PC-9 (cell line): ENCODE measurements around the gene COX17. TPM values are rescaled to one million over a fixed set of nuclear protein-coding genes. Genes with fewer than 3 reads are reported as not detected.

Experiments
- BruUV-seq: library from RNA; stranded (reverse); fragments of 400-500 nt; replicated peaks from 2 replicates; lab custom pipeline; 2021; lab: Mats Ljungman, UMichigan
- CTCF ChIA-PET: fragments of 300-600 bp; sonication (Branson Sonifier 250); formaldehyde crosslinking; loops from one replicate; lab custom pipeline; 2022; ENCODE audit warnings: antibody characterized with exemption; lab: Charles Lee
- POLR2A ChIA-PET: fragments of 300-600 bp; sonication (Branson Sonifier 250); formaldehyde crosslinking; loops from one replicate; lab custom pipeline; 2022; ENCODE audit warnings: antibody characterized with exemption; ENCODE audit not compliant: unreplicated experiment; lab: Charles Lee
- DNase-seq, 2 experiments: peaks; one replicate each; pipeline versions ENCODE4 v3.0.0 to v3.0.0-alpha.2; 2015 to 2022; ENCODE audit warnings: mixed read lengths in 1 of 2
- H2AFZ ChIP-seq: fragments of 200-600 bp; sonication (generic); 2 replicates; pipeline ENCODE4 v1.8.1; 2017; ENCODE audit warnings: antibody characterized with exemption
- H3F3A ChIP-seq: fragments of 200-600 bp; sonication (generic); 2 replicates; pipeline ENCODE4 v1.8.1; 2017; ENCODE audit warnings: antibody characterized with exemption, mild to moderate bottlenecking, low read depth; ENCODE audit not compliant: insufficient read depth
- H3K27ac ChIP-seq: fragments of 200-600 bp; sonication (generic); 2 replicates; pipeline ENCODE4 v1.6.1; 2016; ENCODE audit warnings: mixed run types
- H3K27me3 ChIP-seq: fragments of 200-600 bp; sonication (generic); 2 replicates; pipeline ENCODE4 v1.6.1; 2016; ENCODE audit warnings: low read depth, mixed run types; ENCODE audit not compliant: insufficient read depth
- H3K36me3 ChIP-seq: fragments of 200-600 bp; sonication (generic); 2 replicates; pipeline ENCODE4 v1.6.1; 2016; ENCODE audit warnings: low read depth, mixed run types
- H3K4me1 ChIP-seq: fragments of 200-600 bp; sonication (generic); replicated peaks from 2 replicates; pipeline ENCODE4 v1.6.1; 2016; ENCODE audit warnings: mixed run types; ENCODE audit not compliant: insufficient read depth
- H3K4me2 ChIP-seq: fragments of 200-600 bp; sonication (generic); 2 replicates; pipeline ENCODE4 v1.6.1; 2017; ENCODE audit warnings: mixed run types
- H3K4me3 ChIP-seq: fragments of 200-600 bp; sonication (generic); 2 replicates; pipeline ENCODE4 v1.6.1; 2016; ENCODE audit warnings: mixed run types
- H3K79me2 ChIP-seq: fragments of 200-600 bp; sonication (generic); 2 replicates; pipeline ENCODE4 v1.6.1; 2017; ENCODE audit warnings: low read depth, mixed run types
- H3K9me2 ChIP-seq: fragments of 200-600 bp; sonication (generic); 2 replicates; pipeline ENCODE4 v1.8.1; 2017; ENCODE audit warnings: mild to moderate bottlenecking; ENCODE audit not compliant: insufficient read depth
- H3K9me3 ChIP-seq: fragments of 200-600 bp; sonication (generic); 2 replicates; pipeline ENCODE4 v1.8.1; 2016; ENCODE audit warnings: low read depth; ENCODE audit not compliant: insufficient read depth
- H4K20me1 ChIP-seq: fragments of 200-600 bp; sonication (generic); 2 replicates; pipeline ENCODE4 v1.8.1; 2017; ENCODE audit not compliant: insufficient read depth
- CTCF ChIP-seq: fragments of 200-600 bp; sonication (generic); conservative IDR thresholded peaks from 2 replicates; pipeline ENCODE4 v1.6.1; 2017; ENCODE audit warnings: mixed run types, antibody characterized with exemption, mild to moderate bottlenecking, moderate library complexity
- EZH2 ChIP-seq: fragments of 200-600 bp; sonication (generic); IDR thresholded peaks from 2 replicates; pipeline ENCODE4 v1.8.0; 2017; ENCODE audit warnings: antibody characterized with exemption, low read depth
- intact Hi-C: fragments of 100-400 bp; cut with micrococcal nuclease; formaldehyde crosslinking; loops from one replicate; pipeline ENCODE4 v1.10.0; 2022; ENCODE audit not compliant: unreplicated experiment
- total RNA-seq: library from RNA; stranded (reverse); gene quantifications from 2 replicates; pipeline ENCODE4 v1.2.3, GENCODE V29; 2021

The COX17 gene
- total RNA-seq, 1 experiment from 2014 or later = 61.4 TPM

DNA sequence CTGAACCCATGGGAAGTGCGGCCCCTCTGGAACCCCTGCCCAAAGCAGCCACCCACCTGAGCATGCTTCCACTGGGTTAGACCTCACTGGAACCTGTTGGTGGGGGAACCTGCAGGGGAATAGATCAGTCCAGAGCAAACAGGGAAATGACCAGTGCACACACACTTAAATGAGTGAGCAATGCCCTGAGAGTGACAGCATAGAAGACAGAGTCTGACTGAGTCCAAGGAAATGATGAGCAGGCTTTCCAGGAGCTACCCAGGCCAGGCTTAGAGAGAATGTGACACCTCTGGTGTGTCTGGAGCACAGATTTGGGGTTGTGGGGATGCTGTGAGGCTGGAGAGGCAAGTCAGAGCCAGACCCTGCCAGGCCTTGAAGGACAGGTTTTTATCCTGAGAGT is 51.0 kb downstream of the COX17 start:
- TF ChIP-seq EZH2 (no peak), CTCF (no peak)
- no peak for DNase-seq
- ChIA-PET POLR2A (no interaction called here), CTCF (interaction anchor here (0.6 kb wide), 1 partner anchor 184 kb away, joined by 7 read pairs; no protein-coding TSS in a partner anchor)
- BruUV-seq = no TSS peak
- Histone ChIP-seq H4K20me1 (no peaks in the 10 kb centered on the region), H3K27me3 (no peaks in the 10 kb centered on the region), H3K36me3 (no peaks in the 10 kb centered on the region), H3K79me2 (no peaks in the 10 kb centered on the region), H3K4me3 (no peak overlapping the region), H3K27ac (no peak overlapping the region), H2AFZ (no peak overlapping the region), H3K9me2 (no peaks in the 10 kb centered on the region; the same call in 1 of the 2 replicates), H3F3A (0 out of 2 replicates have a peak, but pooled peaks cover 9% of the 10 kb centered on the region), H3K4me2 (no peak overlapping the region), H3K4me1 (peaks cover 29% of the 10 kb centered on the region), H3K9me3 (no peaks in the 10 kb centered on the region)
- intact Hi-C loops = no loop called here

DNA sequence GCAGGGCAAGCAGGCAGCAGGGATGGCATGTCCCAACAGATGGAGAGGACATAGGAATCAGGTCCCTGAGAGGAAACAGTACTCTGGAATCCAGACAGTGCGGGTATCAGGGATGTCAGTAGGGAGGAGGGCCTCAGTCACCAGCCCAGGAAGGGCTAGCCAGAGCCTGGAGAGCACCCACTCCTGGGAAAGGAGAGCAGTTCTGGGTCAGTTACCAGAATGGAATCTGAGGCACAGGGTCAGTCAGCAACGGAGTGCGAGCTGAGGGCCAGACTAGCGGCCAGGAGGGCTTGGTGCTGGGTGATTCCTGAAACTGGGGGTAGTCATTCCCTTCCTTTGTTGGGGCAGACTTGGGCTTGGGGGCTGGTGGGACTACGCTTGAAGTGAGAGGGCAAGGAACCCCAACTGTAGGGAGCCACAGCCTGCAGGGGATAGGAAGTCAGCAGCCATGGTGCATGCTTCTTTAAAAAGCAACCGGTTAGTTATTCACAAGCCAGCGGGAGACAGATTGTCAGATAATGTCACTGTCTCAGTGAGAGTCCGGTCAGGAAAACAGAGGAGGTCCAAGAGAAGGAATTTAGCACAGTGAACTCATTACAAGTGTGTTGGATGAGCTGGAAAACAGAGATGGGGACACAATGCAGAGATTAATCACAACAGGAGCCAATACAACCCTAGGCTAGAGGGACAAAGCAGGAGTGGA is 51.6 kb downstream of the COX17 start:
- no peak for DNase-seq
- Histone ChIP-seq H3K27ac (no peak overlapping the region), H3K36me3 (no peaks in the 10 kb centered on the region), H3F3A (0 out of 2 replicates have a peak, but pooled peaks cover 9% of the 10 kb centered on the region), H3K4me3 (no peak overlapping the region), H3K79me2 (no peaks in the 10 kb centered on the region), H3K4me2 (no peak overlapping the region), H2AFZ (no peak overlapping the region), H3K9me3 (no peaks in the 10 kb centered on the region), H4K20me1 (no peaks in the 10 kb centered on the region), H3K4me1 (peaks cover 24% of the 10 kb centered on the region), H3K27me3 (no peaks in the 10 kb centered on the region), H3K9me2 (no peaks in the 10 kb centered on the region; the same call in 1 of the 2 replicates)
- TF ChIP-seq EZH2 = no peak
- TF ChIP-seq CTCF = no peak
- ChIA-PET CTCF (interaction anchor here (0.6 kb wide), 1 partner anchor 184 kb away, joined by 7 read pairs; no protein-coding TSS in a partner anchor), POLR2A (no interaction called here)
- intact Hi-C loops = no loop called here
- BruUV-seq = no TSS peak

DNA sequence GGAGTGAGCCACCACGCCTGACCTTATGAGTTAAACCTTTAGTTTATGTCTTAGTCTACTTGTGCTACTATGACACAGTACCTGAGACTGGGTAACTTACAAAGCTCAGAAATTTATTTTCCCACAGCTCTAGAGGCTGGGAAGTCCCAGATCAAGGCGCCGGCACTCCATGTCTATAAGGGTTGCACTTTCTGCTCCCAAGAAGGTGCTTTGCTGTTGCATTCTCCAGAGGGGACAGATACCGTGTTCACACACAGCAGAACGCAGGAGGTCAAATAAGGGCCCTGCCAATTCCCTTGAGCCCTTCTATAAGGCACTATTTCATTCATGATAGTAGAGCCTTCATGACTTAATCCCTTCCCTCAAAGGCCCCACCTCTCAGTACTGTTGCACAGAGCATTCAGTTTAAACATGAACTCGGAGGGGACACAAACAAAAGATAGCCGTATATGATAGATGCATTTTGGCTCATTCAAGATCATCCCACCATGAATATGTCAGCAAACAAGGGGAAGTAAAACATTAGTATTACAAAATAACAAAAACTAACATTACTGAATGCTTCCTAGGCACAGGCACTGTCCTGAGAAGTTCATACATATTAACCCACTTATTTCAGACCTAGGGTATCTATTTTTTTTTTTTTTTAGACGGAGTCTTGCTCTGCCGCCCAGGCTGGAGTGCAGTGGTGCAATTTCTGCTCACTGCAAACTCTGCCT is 53.0 kb downstream of the COX17 start:
- H4K20me1 ChIP-seq = no peaks in the 10 kb centered on the region
- no peak for DNase-seq
- no peak overlapping the region for H2AFZ ChIP-seq
- no peaks in the 10 kb centered on the region for H3K27me3 ChIP-seq
- intact Hi-C loops = no loop called here
- BruUV-seq = no TSS peak
- CTCF ChIA-PET = no interaction called here
- peaks cover 14% of the 10 kb centered on the region for H3K4me1 ChIP-seq
- H3F3A ChIP-seq = 0 out of 2 replicates have a peak, but pooled peaks cover 5% of the 10 kb centered on the region
- no peak for TF ChIP-seq CTCF
- no peak for TF ChIP-seq EZH2
- H3K9me3 ChIP-seq = no peaks in the 10 kb centered on the region
- H3K27ac ChIP-seq = no peak overlapping the region
- no peaks in the 10 kb centered on the region for H3K79me2 ChIP-seq
- no peak overlapping the region for H3K4me2 ChIP-seq
- H3K36me3 ChIP-seq = no peaks in the 10 kb centered on the region
- H3K9me2 ChIP-seq = peaks cover 4% of the 10 kb centered on the region; the same call in 1 of the 2 replicates
- POLR2A ChIA-PET = no interaction called here
- no peak overlapping the region for H3K4me3 ChIP-seq
